ENCODE results near the gene NEURL4. TPM values are rescaled to one million over a fixed set of nuclear protein-coding genes. Genes with fewer than 3 reads are reported as not detected.

NEURL4 gene
- total and polyA plus RNA-seq, 2 donors (not counting 1 experiment from before 2014, with no cell fraction given), result 54.6 to 85.2 TPM

DNA sequence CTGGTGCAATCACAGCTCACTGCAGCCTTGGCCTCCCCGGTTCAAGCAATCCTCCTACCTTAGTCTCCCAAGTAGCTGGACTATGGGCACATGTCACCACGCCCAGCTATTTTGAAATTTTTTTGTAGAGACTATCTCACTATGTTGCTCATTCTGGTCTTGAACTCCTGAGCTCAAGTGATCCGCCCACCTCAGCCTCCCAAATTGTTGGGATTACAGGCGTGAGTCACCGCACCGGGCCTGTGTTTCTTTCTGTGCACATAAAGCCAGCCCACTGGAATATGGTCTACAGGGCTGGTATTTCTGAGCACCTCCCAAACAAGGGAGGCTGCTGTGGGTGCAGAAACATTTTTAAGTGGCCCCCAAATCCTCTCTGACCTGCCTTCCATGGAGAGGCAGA is 34.2 kb upstream of the NEURL4 start:
- DNase-seq (no peak), ATAC-seq (ENCODE audit: low read depth) (no peak)
- H3K27me3 Mint-ChIP-seq, result peaks cover 3% of the 10 kb centered on the region
- H3K9ac ChIP-seq (ENCODE audit: low read length), result no peak overlapping the region
- intact Hi-C loops (cut with micrococcal nuclease), result no loop called here
- no peak overlapping the region for H3K4me2 ChIP-seq (replicated peaks; ENCODE audit: low read depth, low read length, poor library complexity, severe bottlenecking)
- no peaks in the 10 kb centered on the region for H3K4me1 Mint-ChIP-seq
- no peak overlapping the region for H3K4me3 Mint-ChIP-seq
- POLR2A ChIA-PET, result no interaction called here
- no peaks in the 10 kb centered on the region for H3K9me3 Mint-ChIP-seq (ENCODE audit: insufficient read depth)
- no peak overlapping the region for H2AFZ ChIP-seq (ENCODE audit: insufficient read depth, low read depth, low read length, poor library complexity, severe bottlenecking)
- peaks cover 0 to 6% (median 1%) of the 10 kb centered on the region in 4 experiments for H3K27me3 ChIP-seq (replicated peaks in 1 of 4; ENCODE audit: control extremely low read depth in 1 of 4, control insufficient read depth in 3 of 4, insufficient read depth in 4 of 4, low read length in 3 of 4)
- no peaks in the 10 kb centered on the region for H3K4me1 ChIP-seq (ENCODE audit: control insufficient read depth in 2 of 2, insufficient read depth in 2 of 2, low read length in 2 of 2)
- CTCF ChIA-PET, result interaction anchor here (0.8 to 1.5 kb wide), 2 partner anchors 41 to 338 kb away, joined by 3 to 4 read pairs; partner anchors contain the start of gene TMEM256
- no peaks in the 10 kb centered on the region for H3K79me2 ChIP-seq (ENCODE audit: control insufficient read depth, insufficient read depth, low read length)
- TF ChIP-seq, protein P1, sequence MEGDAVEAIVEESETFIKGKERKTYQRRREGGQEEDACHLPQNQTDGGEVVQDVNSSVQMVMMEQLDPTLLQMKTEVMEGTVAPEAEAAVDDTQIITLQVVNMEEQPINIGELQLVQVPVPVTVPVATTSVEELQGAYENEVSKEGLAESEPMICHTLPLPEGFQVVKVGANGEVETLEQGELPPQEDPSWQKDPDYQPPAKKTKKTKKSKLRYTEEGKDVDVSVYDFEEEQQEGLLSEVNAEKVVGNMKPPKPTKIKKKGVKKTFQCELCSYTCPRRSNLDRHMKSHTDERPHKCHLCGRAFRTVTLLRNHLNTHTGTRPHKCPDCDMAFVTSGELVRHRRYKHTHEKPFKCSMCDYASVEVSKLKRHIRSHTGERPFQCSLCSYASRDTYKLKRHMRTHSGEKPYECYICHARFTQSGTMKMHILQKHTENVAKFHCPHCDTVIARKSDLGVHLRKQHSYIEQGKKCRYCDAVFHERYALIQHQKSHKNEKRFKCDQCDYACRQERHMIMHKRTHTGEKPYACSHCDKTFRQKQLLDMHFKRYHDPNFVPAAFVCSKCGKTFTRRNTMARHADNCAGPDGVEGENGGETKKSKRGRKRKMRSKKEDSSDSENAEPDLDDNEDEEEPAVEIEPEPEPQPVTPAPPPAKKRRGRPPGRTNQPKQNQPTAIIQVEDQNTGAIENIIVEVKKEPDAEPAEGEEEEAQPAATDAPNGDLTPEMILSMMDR (IDR thresholded peaks at IDR 0.05), result no peak
- no peak for TF ChIP-seq EZH2 (IDR thresholded peaks at IDR 0.05; ENCODE audit: borderline replicate concordance, insufficient read depth, low read depth, low read length, poor library complexity, severe bottlenecking)
- 95% methylated on average over 6 of the region's 6 CpGs for WGBS (ENCODE audit: insufficient coverage)
- no peak overlapping the region for H3K27ac ChIP-seq (ENCODE audit: low read length in 2 of 2)
- H3K9me3 ChIP-seq (ENCODE audit: control extremely low read depth in 1 of 3, control insufficient read depth in 2 of 3, insufficient read depth in 1 of 3, low read length in 2 of 3), result no peaks in the 10 kb centered on the region
- no peaks in the 10 kb centered on the region for H4K20me1 ChIP-seq (ENCODE audit: control insufficient read depth, insufficient read depth, low read length, poor library complexity, severe bottlenecking)
- no peak overlapping the region for H3K27ac Mint-ChIP-seq
- H3K4me3 ChIP-seq (ENCODE audit: control extremely low read depth in 1 of 5, extremely low read depth in 1 of 5, insufficient read depth in 1 of 5, low read depth in 2 of 5, low read length in 4 of 5), result no peak overlapping the region
- H3K36me3 ChIP-seq (replicated peaks in 1 of 2; ENCODE audit: control extremely low read depth in 1 of 2, control insufficient read depth in 1 of 2, extremely low read depth in 1 of 2, insufficient read depth in 2 of 2, low read length in 1 of 2), result no peaks in the 10 kb centered on the region

DNA sequence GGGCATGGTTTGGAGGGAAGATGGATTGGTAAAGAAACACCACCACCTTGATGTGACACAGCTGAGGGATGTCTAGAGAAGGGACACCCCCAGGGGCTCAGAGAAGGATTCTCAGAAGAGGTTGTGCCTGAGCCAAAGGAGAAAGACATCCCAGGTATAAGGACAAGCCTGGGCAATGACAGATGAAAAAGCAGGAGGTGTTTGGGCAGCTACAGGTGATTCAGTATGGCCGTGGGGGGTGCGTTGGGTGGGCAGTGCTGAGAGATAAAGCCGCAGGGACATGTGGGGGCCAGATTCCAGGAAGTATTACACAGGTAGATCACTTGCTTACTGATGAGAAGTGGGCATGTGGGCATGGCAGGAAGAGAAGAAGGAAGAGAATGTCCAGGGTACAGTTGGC is 32.8 kb upstream of the NEURL4 start:
- H3K4me3 Mint-ChIP-seq, result no peak overlapping the region
- no peak for DNase-seq
- Histone ChIP-seq H3K27ac (ENCODE audit: low read length in 2 of 2) (no peak overlapping the region), H4K20me1 (ENCODE audit: control insufficient read depth, insufficient read depth, low read length, poor library complexity, severe bottlenecking) (no peaks in the 10 kb centered on the region), H3K9me3 (ENCODE audit: control extremely low read depth in 1 of 3, control insufficient read depth in 2 of 3, insufficient read depth in 1 of 3, low read length in 2 of 3) (no peaks in the 10 kb centered on the region), H3K79me2 (ENCODE audit: control insufficient read depth, insufficient read depth, low read length) (no peaks in the 10 kb centered on the region), H2AFZ (ENCODE audit: insufficient read depth, low read depth, low read length, poor library complexity, severe bottlenecking) (no peak overlapping the region), H3K27me3 (replicated peaks in 1 of 4; ENCODE audit: control extremely low read depth in 1 of 4, control insufficient read depth in 3 of 4, insufficient read depth in 4 of 4, low read length in 3 of 4) (peaks cover 0 to 3% (median 1%) of the 10 kb centered on the region in 4 experiments), H3K4me3 (ENCODE audit: control extremely low read depth in 1 of 5, extremely low read depth in 1 of 5, insufficient read depth in 1 of 5, low read depth in 2 of 5, low read length in 4 of 5) (no peak overlapping the region), H3K9ac (ENCODE audit: low read length) (no peak overlapping the region), H3K36me3 (replicated peaks in 1 of 2; ENCODE audit: control extremely low read depth in 1 of 2, control insufficient read depth in 1 of 2, extremely low read depth in 1 of 2, insufficient read depth in 2 of 2, low read length in 1 of 2) (no peaks in the 10 kb centered on the region), H3K4me2 (replicated peaks; ENCODE audit: low read depth, low read length, poor library complexity, severe bottlenecking) (no peak overlapping the region), H3K4me1 (ENCODE audit: control insufficient read depth in 2 of 2, insufficient read depth in 2 of 2, low read length in 2 of 2) (no peaks in the 10 kb centered on the region)
- CTCF ChIA-PET, result interaction anchor here (1.5 kb wide), 1 partner anchor 42 kb away, joined by 4 read pairs; the partner anchor contains the start of gene TMEM256
- no peaks in the 10 kb centered on the region for H3K27me3 Mint-ChIP-seq
- 51% methylated on average over 3 of the region's 3 CpGs for WGBS (ENCODE audit: insufficient coverage)
- no peaks in the 10 kb centered on the region for H3K4me1 Mint-ChIP-seq
- ATAC-seq (ENCODE audit: low read depth), result no peak
- H3K9me3 Mint-ChIP-seq (ENCODE audit: insufficient read depth), result no peaks in the 10 kb centered on the region
- no peak overlapping the region for H3K27ac Mint-ChIP-seq
- POLR2A ChIA-PET, result interaction anchor here (0.6 to 0.7 kb wide), 2 partner anchors 10 to 192 kb away, joined by 3 to 7 read pairs; partner anchors contain the start of gene KCTD11
- intact Hi-C loops (cut with micrococcal nuclease), result no loop called here
- no peak for TF ChIP-seq EZH2 (IDR thresholded peaks at IDR 0.05; ENCODE audit: borderline replicate concordance, insufficient read depth, low read depth, low read length, poor library complexity, severe bottlenecking)
- TF ChIP-seq, protein P1 (IDR thresholded peaks at IDR 0.05), result no peak

All from B cell (primary cell).